ENCODE results near the gene DCLK1.

The DCLK1 gene

GRCh38 chr13:35760735-35761281 is 370.4 kb downstream of the DCLK1 start:
- H3K27ac ChIP-seq: no peak overlapping the region
- CTCF ChIA-PET: interaction anchor here (0.6 kb wide), 1 partner anchor 295 kb away, joined by 3 read pairs; no protein-coding TSS in a partner anchor
- no peak for DNase-seq (ENCODE audit: low spot score)
- POLR2A ChIA-PET (ENCODE audit: low non-redundant PET): no interaction called here
- no peak for TF ChIP-seq CTCF (conservative IDR thresholded peaks at IDR 0.05; ENCODE audit: low read depth)

GRCh38 chr13:35747594-35747993 is 383.6 kb downstream of the DCLK1 start:
- no peak for TF ChIP-seq CTCF (conservative IDR thresholded peaks at IDR 0.05; ENCODE audit: low read depth)
- POLR2A ChIA-PET (ENCODE audit: low non-redundant PET): no interaction called here
- no peak overlapping the region for H3K27ac ChIP-seq
- CTCF ChIA-PET: no interaction called here
- no peak for DNase-seq (ENCODE audit: low spot score)

- CTCF ChIA-PET: no interaction called here
- no peak overlapping the region for H3K27ac ChIP-seq
- POLR2A ChIA-PET (ENCODE audit: low non-redundant PET): no interaction called here
- TF ChIP-seq CTCF (conservative IDR thresholded peaks at IDR 0.05; ENCODE audit: low read depth): no peak
- DNase-seq (ENCODE audit: low spot score): no peak
Observed at GRCh38 chr13:35744566-35745178, 386.5 kb downstream of the DCLK1 start.

- ChIA-PET POLR2A (ENCODE audit: low non-redundant PET) (no interaction called here), CTCF (no interaction called here)
- DNase-seq (ENCODE audit: low spot score): no peak
- H3K27ac ChIP-seq: no peak overlapping the region
- TF ChIP-seq CTCF (conservative IDR thresholded peaks at IDR 0.05; ENCODE audit: low read depth): no peak
Observed at GRCh38 chr13:35744144-35744543, 387.0 kb downstream of the DCLK1 start.

GRCh38 chr13:35743165-35743564 is 388.0 kb downstream of the DCLK1 start:
- no peak for TF ChIP-seq CTCF (conservative IDR thresholded peaks at IDR 0.05; ENCODE audit: low read depth)
- POLR2A ChIA-PET (ENCODE audit: low non-redundant PET): no interaction called here
- CTCF ChIA-PET: no interaction called here
- no peak for DNase-seq (ENCODE audit: low spot score)
- no peak overlapping the region for H3K27ac ChIP-seq

GRCh38 chr13:35741657-35742056 is 389.5 kb downstream of the DCLK1 start:
- DNase-seq (ENCODE audit: low spot score): no peak
- POLR2A ChIA-PET (ENCODE audit: low non-redundant PET): no interaction called here
- no peak for TF ChIP-seq CTCF (conservative IDR thresholded peaks at IDR 0.05; ENCODE audit: low read depth)
- CTCF ChIA-PET: no interaction called here
- H3K27ac ChIP-seq: no peak overlapping the region

All from RWPE1 (cell line).